IPS-18a (cell line): ENCODE data around the gene C9.
"Not testable (repeated sequence)": the region's sequence is repeated elsewhere in the genome, so short reads cannot be mapped to it uniquely, and the experiment has no call there.

ENCODE experiments used
- H3K27ac ChIP-seq: one replicate; pipeline ENCODE4 v1.5.1; 2013; ENCODE audit warnings: low read length
- H3K27me3 ChIP-seq: one replicate; pipeline ENCODE4 v1.6.1; 2013; ENCODE audit warnings: mild to moderate bottlenecking, low read length; ENCODE audit not compliant: control insufficient read depth, insufficient read depth
- H3K36me3 ChIP-seq: one replicate; pipeline ENCODE4 v1.6.1; 2013; ENCODE audit warnings: low read depth, low read length; ENCODE audit not compliant: control insufficient read depth
- H3K4me1 ChIP-seq: one replicate; pipeline ENCODE4 v1.6.1; 2013; ENCODE audit warnings: low read depth, low read length; ENCODE audit not compliant: control insufficient read depth
- H3K4me3 ChIP-seq: one replicate; pipeline ENCODE4 v1.5.1; 2013; ENCODE audit warnings: low read length
- H3K9ac ChIP-seq: one replicate; pipeline ENCODE4 v1.6.1; 2013; ENCODE audit warnings: mild to moderate bottlenecking, low read length, moderate library complexity
- H3K9me3 ChIP-seq: one replicate; pipeline ENCODE4 v1.6.1; 2013; ENCODE audit warnings: low read depth, low read length; ENCODE audit not compliant: control insufficient read depth

C9 gene

GRCh38 chr5:39364367-39364766 is at the start of gene C9:
TSS of gene C9 (minus strand) at chr5:39364495. CDS start at chr5:39364464, 31 bp downstream.
- Histone ChIP-seq H3K36me3 (no peaks in the 10 kb centered on the region), H3K27ac (no peak within 1 kb of the TSS), H3K9me3 (no peaks in the 10 kb centered on the region), H3K27me3 (no peaks in the 10 kb centered on the region), H3K9ac (no peak within 1 kb of the TSS), H3K4me3 (no peak within 1 kb of the TSS), H3K4me1 (peaks cover 3% of the 10 kb centered on the region)

GRCh38 chr5:39413771-39414170 is 49.5 kb upstream of the C9 start:
- no peaks in the 10 kb centered on the region for H3K36me3 ChIP-seq
- no peak overlapping the region for H3K27ac ChIP-seq
- H3K9ac ChIP-seq: no peak overlapping the region

GRCh38 chr5:39412721-39413394 is 48.6 kb upstream of the C9 start:
- Histone ChIP-seq H3K4me1 (peaks cover 13% of the 10 kb centered on the region), H3K27me3 (no peaks in the 10 kb centered on the region), H3K9ac (no peak overlapping the region), H3K4me3 (no peak overlapping the region), H3K36me3 (no peaks in the 10 kb centered on the region), H3K9me3 (no peaks in the 10 kb centered on the region), H3K27ac (no peak overlapping the region)

More at GRCh38 chr5:39413771-39414170, 49.5 kb upstream of the C9 start:
- Histone ChIP-seq H3K9me3 (no peaks in the 10 kb centered on the region), H3K4me3 (no peak overlapping the region), H3K4me1 (peaks cover 13% of the 10 kb centered on the region), H3K27me3 (no peaks in the 10 kb centered on the region)

GRCh38 chr5:39411985-39412384 is 47.7 kb upstream of the C9 start:
- H3K9me3 ChIP-seq: no peaks in the 10 kb centered on the region
- peaks cover 13% of the 10 kb centered on the region for H3K4me1 ChIP-seq
- no peak overlapping the region for H3K4me3 ChIP-seq
- no peaks in the 10 kb centered on the region for H3K27me3 ChIP-seq
- no peaks in the 10 kb centered on the region for H3K36me3 ChIP-seq
- no peak overlapping the region for H3K9ac ChIP-seq
- no peak overlapping the region for H3K27ac ChIP-seq

GRCh38 chr5:39411061-39411460 is 46.8 kb upstream of the C9 start:
- no peaks in the 10 kb centered on the region for H3K36me3 ChIP-seq

GRCh38 chr5:39409033-39409432 is 44.7 kb upstream of the C9 start:
- H3K4me3 ChIP-seq: no peak overlapping the region

More at GRCh38 chr5:39411061-39411460, 46.8 kb upstream of the C9 start:
- H3K4me3 ChIP-seq: no peak overlapping the region
- no peaks in the 10 kb centered on the region for H3K9me3 ChIP-seq
- peaks cover 13% of the 10 kb centered on the region for H3K4me1 ChIP-seq
- H3K27ac ChIP-seq: no peak overlapping the region
- H3K27me3 ChIP-seq: no peaks in the 10 kb centered on the region
- no peak overlapping the region for H3K9ac ChIP-seq

GRCh38 chr5:39405083-39405843 is 41.0 kb upstream of the C9 start:
- no peak overlapping the region for H3K9ac ChIP-seq
- H3K36me3 ChIP-seq: no peaks in the 10 kb centered on the region
- H3K27ac ChIP-seq: no peak overlapping the region
- H3K27me3 ChIP-seq: no peaks in the 10 kb centered on the region
- H3K4me3 ChIP-seq: no peak overlapping the region
- no peaks in the 10 kb centered on the region for H3K9me3 ChIP-seq
- H3K4me1 ChIP-seq: peaks cover 10% of the 10 kb centered on the region

More at GRCh38 chr5:39409033-39409432, 44.7 kb upstream of the C9 start:
- no peaks in the 10 kb centered on the region for H3K9me3 ChIP-seq
- H3K4me1 ChIP-seq: peaks cover 16% of the 10 kb centered on the region
- H3K36me3 ChIP-seq: no peaks in the 10 kb centered on the region
- no peaks in the 10 kb centered on the region for H3K27me3 ChIP-seq
- no peak overlapping the region for H3K27ac ChIP-seq
- H3K9ac ChIP-seq: no peak overlapping the region

- H3K36me3 ChIP-seq, H3K9ac ChIP-seq: not testable (repeated sequence)
These were observed 39.5 kb upstream of the C9 start for GRCh38 chr5:39403761-39404160.

GRCh38 chr5:39402140-39402539 is 37.8 kb upstream of the C9 start:
- H3K4me1 ChIP-seq: peaks cover 17% of the 10 kb centered on the region
- not testable (repeated sequence) for H3K36me3 ChIP-seq, H3K9me3 ChIP-seq, H3K27me3 ChIP-seq, H3K9ac ChIP-seq, H3K4me3 ChIP-seq, H3K27ac ChIP-seq

More at GRCh38 chr5:39403761-39404160, 39.5 kb upstream of the C9 start:
- not testable (repeated sequence) for H3K27ac ChIP-seq, H3K9me3 ChIP-seq, H3K4me3 ChIP-seq, H3K27me3 ChIP-seq
- peaks cover 17% of the 10 kb centered on the region for H3K4me1 ChIP-seq

- Histone ChIP-seq H3K4me1 (peaks cover 17% of the 10 kb centered on the region), H3K27me3 (no peaks in the 10 kb centered on the region), H3K4me3 (no peak overlapping the region), H3K9me3 (no peaks in the 10 kb centered on the region), H3K9ac (no peak overlapping the region), H3K36me3 (no peaks in the 10 kb centered on the region), H3K27ac (no peak overlapping the region)
These were observed 36.7 kb upstream of the C9 start for GRCh38 chr5:39400713-39401578.
